Measurements from ENCODE around the gene CER1.

The CER1 gene

GRCh38 chr9:14756291-14756690 lies 33.8 kb upstream of the CER1 start:
- TF ChIP-seq YY1 (IDR thresholded peaks at IDR 0.05; ENCODE audit: insufficient read depth, insufficient read length) (no peak), ZNF274 (IDR thresholded peaks at IDR 0.05; ENCODE audit: low read depth, low read length) (no peak), SUZ12 (IDR thresholded peaks at IDR 0.05; ENCODE audit: extremely low read depth, insufficient read depth, insufficient read length) (no peak)
- Histone ChIP-seq H3K36me3 (ENCODE audit: insufficient read depth, insufficient read length, low read length) (no peaks in the 10 kb centered on the region), H3K4me3 (ENCODE audit: insufficient read length, low read depth) (no peak overlapping the region), H3K27me3 (ENCODE audit: insufficient read depth, insufficient read length) (no peaks in the 10 kb centered on the region), H3K9me3 (ENCODE audit: insufficient read depth, low read length) (no peaks in the 10 kb centered on the region), H3K4me1 (ENCODE audit: insufficient read depth, insufficient read length) (no peaks in the 10 kb centered on the region), H3K9ac (ENCODE audit: insufficient read length, low read depth) (no peak overlapping the region)
- DNase-seq (ENCODE audit: low read depth, low spot score) = no peak

- DNase-seq (ENCODE audit: low read depth, low spot score) = no peak
- no peaks in the 10 kb centered on the region for H3K27me3 ChIP-seq (ENCODE audit: insufficient read depth, insufficient read length)
- H3K4me3 ChIP-seq (ENCODE audit: insufficient read length, low read depth) = no peak overlapping the region
- no peak overlapping the region for H3K9ac ChIP-seq (ENCODE audit: insufficient read length, low read depth)
- TF ChIP-seq ZNF274 (IDR thresholded peaks at IDR 0.05; ENCODE audit: low read depth, low read length) (no peak), SUZ12 (IDR thresholded peaks at IDR 0.05; ENCODE audit: extremely low read depth, insufficient read depth, insufficient read length) (no peak), YY1 (IDR thresholded peaks at IDR 0.05; ENCODE audit: insufficient read depth, insufficient read length) (no peak)
- no peaks in the 10 kb centered on the region for H3K4me1 ChIP-seq (ENCODE audit: insufficient read depth, insufficient read length)
- no peaks in the 10 kb centered on the region for H3K36me3 ChIP-seq (ENCODE audit: insufficient read depth, insufficient read length, low read length)
- H3K9me3 ChIP-seq (ENCODE audit: insufficient read depth, low read length) = no peaks in the 10 kb centered on the region
These were observed 30.3 kb upstream of the CER1 start for GRCh38 chr9:14752871-14753270.

GRCh38 chr9:14752271-14752670 lies 29.7 kb upstream of the CER1 start:
- Histone ChIP-seq H3K27me3 (ENCODE audit: insufficient read depth, insufficient read length) (no peaks in the 10 kb centered on the region), H3K36me3 (ENCODE audit: insufficient read depth, insufficient read length, low read length) (no peaks in the 10 kb centered on the region), H3K4me1 (ENCODE audit: insufficient read depth, insufficient read length) (no peaks in the 10 kb centered on the region), H3K4me3 (ENCODE audit: insufficient read length, low read depth) (no peak overlapping the region), H3K9ac (ENCODE audit: insufficient read length, low read depth) (no peak overlapping the region), H3K9me3 (ENCODE audit: insufficient read depth, low read length) (no peaks in the 10 kb centered on the region)
- DNase-seq (ENCODE audit: low read depth, low spot score) = no peak
- TF ChIP-seq YY1 (IDR thresholded peaks at IDR 0.05; ENCODE audit: insufficient read depth, insufficient read length) (no peak), SUZ12 (IDR thresholded peaks at IDR 0.05; ENCODE audit: extremely low read depth, insufficient read depth, insufficient read length) (no peak), ZNF274 (IDR thresholded peaks at IDR 0.05; ENCODE audit: low read depth, low read length) (no peak)

- H3K9me3 ChIP-seq (ENCODE audit: insufficient read depth, low read length) = no peaks in the 10 kb centered on the region
- TF ChIP-seq ZNF274 (IDR thresholded peaks at IDR 0.05; ENCODE audit: low read depth, low read length) (no peak), SUZ12 (IDR thresholded peaks at IDR 0.05; ENCODE audit: extremely low read depth, insufficient read depth, insufficient read length) (no peak), YY1 (IDR thresholded peaks at IDR 0.05; ENCODE audit: insufficient read depth, insufficient read length) (no peak)
- no peaks in the 10 kb centered on the region for H3K27me3 ChIP-seq (ENCODE audit: insufficient read depth, insufficient read length)
- DNase-seq (ENCODE audit: low read depth, low spot score) = no peak
- no peak overlapping the region for H3K4me3 ChIP-seq (ENCODE audit: insufficient read length, low read depth)
- H3K9ac ChIP-seq (ENCODE audit: insufficient read length, low read depth) = no peak overlapping the region
- H3K4me1 ChIP-seq (ENCODE audit: insufficient read depth, insufficient read length) = no peaks in the 10 kb centered on the region
- no peaks in the 10 kb centered on the region for H3K36me3 ChIP-seq (ENCODE audit: insufficient read depth, insufficient read length, low read length)
These were observed 28.3 kb upstream of the CER1 start for GRCh38 chr9:14750821-14751220.

- H3K9ac ChIP-seq (ENCODE audit: insufficient read length, low read depth) = no peak overlapping the region
- H3K4me3 ChIP-seq (ENCODE audit: insufficient read length, low read depth) = no peak overlapping the region
- no peaks in the 10 kb centered on the region for H3K36me3 ChIP-seq (ENCODE audit: insufficient read depth, insufficient read length, low read length)
- no peaks in the 10 kb centered on the region for H3K4me1 ChIP-seq (ENCODE audit: insufficient read depth, insufficient read length)
- H3K9me3 ChIP-seq (ENCODE audit: insufficient read depth, low read length) = 0 out of 2 replicates have a peak, but pooled peaks cover 1% of the 10 kb centered on the region
- no peak for TF ChIP-seq SUZ12 (IDR thresholded peaks at IDR 0.05; ENCODE audit: extremely low read depth, insufficient read depth, insufficient read length)
- no peak for TF ChIP-seq YY1 (IDR thresholded peaks at IDR 0.05; ENCODE audit: insufficient read depth, insufficient read length)
- TF ChIP-seq ZNF274 (IDR thresholded peaks at IDR 0.05; ENCODE audit: low read depth, low read length) = no peak
- DNase-seq (ENCODE audit: low read depth, low spot score) = no peak
- no peaks in the 10 kb centered on the region for H3K27me3 ChIP-seq (ENCODE audit: insufficient read depth, insufficient read length)
These were observed 27.2 kb upstream of the CER1 start for GRCh38 chr9:14749741-14750211.

GRCh38 chr9:14748373-14748772 lies 25.8 kb upstream of the CER1 start:
- no peaks in the 10 kb centered on the region for H3K36me3 ChIP-seq (ENCODE audit: insufficient read depth, insufficient read length, low read length)
- 0 out of 2 replicates have a peak, but pooled peaks cover 3% of the 10 kb centered on the region for H3K9me3 ChIP-seq (ENCODE audit: insufficient read depth, low read length)
- H3K9ac ChIP-seq (ENCODE audit: insufficient read length, low read depth) = no peak overlapping the region
- H3K4me1 ChIP-seq (ENCODE audit: insufficient read depth, insufficient read length) = no peaks in the 10 kb centered on the region
- H3K27me3 ChIP-seq (ENCODE audit: insufficient read depth, insufficient read length) = no peaks in the 10 kb centered on the region
- DNase-seq (ENCODE audit: low read depth, low spot score) = no peak
- no peak overlapping the region for H3K4me3 ChIP-seq (ENCODE audit: insufficient read length, low read depth)
- no peak for TF ChIP-seq YY1 (IDR thresholded peaks at IDR 0.05; ENCODE audit: insufficient read depth, insufficient read length)
- no peak for TF ChIP-seq ZNF274 (IDR thresholded peaks at IDR 0.05; ENCODE audit: low read depth, low read length)
- no peak for TF ChIP-seq SUZ12 (IDR thresholded peaks at IDR 0.05; ENCODE audit: extremely low read depth, insufficient read depth, insufficient read length)

- TF ChIP-seq SUZ12 (IDR thresholded peaks at IDR 0.05; ENCODE audit: extremely low read depth, insufficient read depth, insufficient read length) = no peak
- Histone ChIP-seq H3K4me3 (ENCODE audit: insufficient read length, low read depth) (no peak overlapping the region), H3K9me3 (ENCODE audit: insufficient read depth, low read length) (0 out of 2 replicates have a peak, but pooled peaks cover 3% of the 10 kb centered on the region), H3K27me3 (ENCODE audit: insufficient read depth, insufficient read length) (no peaks in the 10 kb centered on the region), H3K9ac (ENCODE audit: insufficient read length, low read depth) (no peak overlapping the region), H3K4me1 (ENCODE audit: insufficient read depth, insufficient read length) (no peaks in the 10 kb centered on the region), H3K36me3 (ENCODE audit: insufficient read depth, insufficient read length, low read length) (no peaks in the 10 kb centered on the region)
- no peak for DNase-seq (ENCODE audit: low read depth, low spot score)
These were observed 24.6 kb upstream of the CER1 start for GRCh38 chr9:14747111-14747510.
